GM13977 (cell line): ENCODE data around the gene ZNF593.

Source experiments
- DNase-seq: peaks from one replicate; pipeline ENCODE4 v3.0.0; 2012; ENCODE audit warnings: low spot score
- in situ Hi-C: fragments of 300-500 bp; cut with MboI; formaldehyde crosslinking; loops from one replicate; pipeline ENCODE4 v1.12.0; 2022; ENCODE audit warnings: low sequenced_read_pairs, low pct_unique_long_range_greater_than_20kb, mixed read lengths, inconsistent platforms; ENCODE audit not compliant: unreplicated experiment
- TF ChIP-seq, protein P1 (sequence below): IDR thresholded peaks from 2 replicates; pipeline ENCODE4 v1.5.1; 2012; ENCODE audit warnings: mild to moderate bottlenecking, control low read depth; ENCODE audit not compliant: insufficient read depth; ENCODE audit errors: extremely low read depth, missing control alignments

ZNF593 gene

DNA sequence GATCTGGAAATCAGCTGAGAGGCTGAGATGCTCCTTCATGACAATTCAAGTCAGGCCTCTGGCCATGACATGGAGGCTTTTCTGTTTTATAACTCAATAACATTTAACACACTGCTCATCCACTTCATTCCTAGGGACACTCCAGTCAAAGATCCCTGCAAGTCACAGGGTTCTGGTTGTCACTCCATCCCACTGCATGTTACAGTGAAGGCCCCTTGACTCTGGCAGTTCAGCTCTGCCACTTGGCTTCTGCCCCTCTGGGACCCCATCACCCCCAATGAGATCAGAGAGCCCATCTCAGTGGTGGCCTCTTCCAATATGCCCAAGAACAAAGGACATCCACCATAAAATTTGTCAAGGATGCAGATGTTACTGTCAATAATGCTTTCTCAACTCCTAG is 20.8 kb upstream of the ZNF593 start:
- TF ChIP-seq, protein P1, sequence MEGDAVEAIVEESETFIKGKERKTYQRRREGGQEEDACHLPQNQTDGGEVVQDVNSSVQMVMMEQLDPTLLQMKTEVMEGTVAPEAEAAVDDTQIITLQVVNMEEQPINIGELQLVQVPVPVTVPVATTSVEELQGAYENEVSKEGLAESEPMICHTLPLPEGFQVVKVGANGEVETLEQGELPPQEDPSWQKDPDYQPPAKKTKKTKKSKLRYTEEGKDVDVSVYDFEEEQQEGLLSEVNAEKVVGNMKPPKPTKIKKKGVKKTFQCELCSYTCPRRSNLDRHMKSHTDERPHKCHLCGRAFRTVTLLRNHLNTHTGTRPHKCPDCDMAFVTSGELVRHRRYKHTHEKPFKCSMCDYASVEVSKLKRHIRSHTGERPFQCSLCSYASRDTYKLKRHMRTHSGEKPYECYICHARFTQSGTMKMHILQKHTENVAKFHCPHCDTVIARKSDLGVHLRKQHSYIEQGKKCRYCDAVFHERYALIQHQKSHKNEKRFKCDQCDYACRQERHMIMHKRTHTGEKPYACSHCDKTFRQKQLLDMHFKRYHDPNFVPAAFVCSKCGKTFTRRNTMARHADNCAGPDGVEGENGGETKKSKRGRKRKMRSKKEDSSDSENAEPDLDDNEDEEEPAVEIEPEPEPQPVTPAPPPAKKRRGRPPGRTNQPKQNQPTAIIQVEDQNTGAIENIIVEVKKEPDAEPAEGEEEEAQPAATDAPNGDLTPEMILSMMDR: no peak
- DNase-seq: no peak
- in situ Hi-C loops: loop anchor here (5.0 kb wide), 1 partner anchor 42 kb away; no protein-coding TSS in a partner anchor

DNA sequence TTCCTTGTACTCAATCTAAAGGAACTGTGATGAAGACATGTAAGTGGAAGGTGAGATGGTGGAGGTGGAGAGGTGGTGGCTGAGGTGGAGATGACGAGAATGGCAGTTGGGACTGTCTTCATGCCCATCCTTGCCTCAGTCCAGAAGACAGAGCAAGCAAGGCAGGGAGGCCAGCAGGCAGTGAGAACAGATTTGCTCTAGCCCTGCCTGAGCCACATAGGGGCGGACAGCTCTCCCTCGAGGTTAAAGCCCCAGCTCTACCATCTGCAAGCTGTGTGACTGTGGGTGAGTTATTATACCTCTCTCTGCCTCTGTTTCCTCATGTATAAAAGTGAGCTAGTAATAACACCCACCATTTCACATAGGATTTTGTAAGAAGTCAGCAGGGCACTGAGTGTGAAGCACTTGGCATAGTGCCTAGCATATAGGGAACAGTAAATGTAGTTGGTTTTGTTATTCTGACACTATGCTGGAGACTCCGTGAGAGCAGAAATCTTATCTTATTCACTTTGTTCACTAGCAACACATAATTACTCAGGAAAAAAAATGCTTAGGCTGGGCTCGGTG is 15.7 kb upstream of the ZNF593 start:
- TF ChIP-seq, protein P1: no peak
- DNase-seq: no peak
- in situ Hi-C loops: no loop called here

DNA sequence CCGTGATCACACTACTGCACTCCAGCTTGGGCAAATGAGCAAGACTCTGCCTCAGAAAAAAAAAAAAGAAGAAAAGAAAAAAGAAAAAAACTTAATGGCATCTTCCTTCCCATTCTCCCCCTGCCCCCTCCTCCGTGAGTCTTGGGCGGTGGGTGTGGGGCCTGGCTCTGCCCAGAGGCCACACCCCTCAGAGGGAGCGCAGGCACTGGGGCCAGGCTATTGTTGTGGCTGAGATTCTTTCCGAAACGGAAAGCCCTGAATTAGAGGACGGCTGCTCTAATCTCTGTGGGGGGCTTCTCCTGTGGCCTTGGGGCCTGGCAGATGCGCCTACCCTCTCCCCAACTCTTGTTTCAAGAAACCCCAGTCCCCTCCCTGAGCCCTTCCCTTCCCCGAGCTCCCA is 15.0 kb upstream of the ZNF593 start:
- TF ChIP-seq, protein P1: no peak
- no peak for DNase-seq
- in situ Hi-C loops: no loop called here

DNA sequence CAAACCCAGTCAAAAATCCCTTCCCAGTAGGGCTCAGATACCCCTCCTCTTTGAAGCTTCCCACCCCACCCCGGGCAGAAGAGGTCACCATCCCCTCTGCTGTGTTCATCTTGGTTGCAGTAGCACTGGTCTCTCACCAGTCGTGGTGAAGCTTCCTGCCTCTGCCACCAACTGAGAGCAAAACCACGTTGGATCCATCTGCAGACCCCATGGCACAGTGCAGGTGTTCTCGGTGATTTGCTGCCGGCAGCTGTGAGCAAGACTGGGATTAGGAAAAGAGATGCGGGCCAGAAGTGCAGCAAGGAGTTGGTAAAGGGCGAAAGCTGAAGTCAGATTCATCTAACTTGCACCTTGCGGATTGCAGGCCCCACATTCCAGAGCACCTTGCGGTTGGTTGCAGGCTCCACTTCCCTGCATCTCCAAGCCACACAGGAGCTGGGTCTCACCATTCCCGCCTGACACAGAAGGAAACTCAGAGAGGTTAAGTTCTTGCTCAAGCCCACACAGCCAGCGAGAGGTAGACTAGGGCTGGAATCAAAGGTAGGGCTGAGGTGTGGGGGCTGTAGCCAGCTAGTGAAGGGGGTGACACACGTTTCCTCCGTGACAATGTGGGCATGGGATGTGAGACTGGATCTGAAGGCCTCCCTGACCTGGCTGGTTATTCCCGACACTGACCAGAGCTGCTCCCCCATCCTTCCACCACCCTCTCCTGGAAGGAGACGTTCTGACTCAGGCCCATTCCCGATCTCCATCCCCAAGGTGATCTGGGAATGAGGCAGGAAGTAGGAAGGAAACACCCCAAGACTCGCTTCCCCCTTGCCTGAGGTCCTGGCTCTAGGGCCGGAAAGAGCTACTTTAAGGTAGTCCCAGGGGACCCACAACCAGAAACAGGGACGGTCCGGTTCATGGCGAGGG is 14.1 kb upstream of the ZNF593 start:
- no peak for DNase-seq
- TF ChIP-seq, protein P1: no peak
- in situ Hi-C loops: no loop called here

DNA sequence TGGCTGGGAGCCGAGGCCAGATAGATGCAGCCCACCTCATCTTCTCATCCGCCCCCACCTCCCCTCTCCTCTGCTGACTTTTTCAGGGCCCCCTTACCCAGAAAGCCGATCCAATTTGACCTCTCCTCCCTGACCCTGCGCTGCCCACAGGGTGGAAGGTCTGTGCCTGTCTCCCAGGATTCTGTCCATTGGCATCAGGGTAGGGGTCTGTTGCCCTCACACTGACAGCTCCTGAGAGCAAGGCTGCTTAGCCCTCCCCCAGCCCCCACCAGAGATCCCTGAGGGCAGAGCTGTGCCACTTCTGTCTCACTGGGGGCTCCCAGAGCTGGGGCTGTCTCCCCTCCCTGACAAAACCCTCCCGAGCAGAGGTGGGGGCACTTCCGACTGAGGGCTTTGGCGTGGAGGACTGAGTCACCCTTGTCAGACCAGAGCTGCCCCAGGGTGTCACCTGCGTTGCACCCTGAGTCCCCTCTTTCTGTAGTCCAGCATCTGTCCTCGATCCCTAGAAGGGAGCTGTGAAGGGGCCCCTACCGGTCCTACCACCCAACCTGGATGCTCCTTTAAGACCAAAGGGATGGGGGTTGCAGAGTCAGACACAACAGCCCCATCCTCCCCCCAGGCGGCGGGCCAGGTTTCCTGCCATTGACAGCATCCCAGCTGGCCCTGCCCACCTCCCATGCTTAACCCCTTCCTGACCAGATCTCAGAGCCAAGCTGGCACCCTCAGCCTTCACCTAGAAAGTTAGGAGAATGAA is 13.2 kb upstream of the ZNF593 start:
- in situ Hi-C loops: no loop called here
- TF ChIP-seq, protein P1: no peak
- DNase-seq: no peak

DNA sequence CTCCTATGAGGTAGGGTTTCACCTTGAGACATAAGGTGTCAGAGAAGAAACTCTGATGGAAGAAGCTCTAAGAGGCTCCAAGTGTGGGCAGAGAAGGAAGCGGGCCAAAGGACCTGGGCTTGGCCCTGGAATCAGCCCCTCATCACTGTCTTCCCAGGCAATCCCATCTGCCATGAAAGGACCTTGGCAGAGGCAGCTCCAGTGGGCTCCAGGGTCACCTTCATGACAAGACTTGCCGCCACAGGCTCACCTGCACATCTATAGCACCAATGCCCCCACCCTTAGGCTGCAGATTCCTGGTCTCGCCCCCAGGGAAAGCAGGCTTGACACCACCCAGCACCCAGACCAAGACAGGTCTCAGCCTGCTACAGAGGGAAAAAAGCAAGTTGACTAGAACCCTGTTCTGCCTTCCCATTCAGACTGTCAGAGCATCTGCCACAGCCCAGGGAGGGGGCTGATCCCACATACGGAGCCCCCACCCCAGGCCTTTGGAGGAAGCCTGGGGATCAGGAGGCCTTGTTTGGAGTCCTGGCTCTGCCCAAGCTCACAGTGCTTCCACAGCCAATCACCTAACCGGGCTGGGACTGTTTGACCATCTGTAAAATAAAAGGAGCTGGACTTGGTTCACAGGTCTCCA is 11.3 kb upstream of the ZNF593 start:
- no peak for DNase-seq
- in situ Hi-C loops: no loop called here
- TF ChIP-seq, protein P1: no peak
